Central memory CD8-positive, alpha-beta T cell (primary cell): Measurements from ENCODE around the gene TOM1L1.
A peak's percentile ranks its signal among the peaks of the same experiment; 100 is the strongest.

Experiments
- ATAC-seq: fragments of 150-1000 bp; cut with Tn5 transposase; replicated peaks from 2 replicates; pipeline ENCODE4 v1.10.0; 2022; ENCODE audit warnings: mild to moderate bottlenecking, moderate FRiP score, moderate number of reproducible peaks; ENCODE audit not compliant: poor library complexity, severe bottlenecking; ENCODE audit errors: extremely low read depth
- DNase-seq, 2 donors: peaks; one replicate each; pipeline ENCODE4 v3.0.0; 2021; ENCODE audit warnings: low spot score in 2 of 2
- H3K27ac Mint-ChIP-seq: one replicate; pipeline ENCODE4 v1.8.0; 2022; ENCODE audit warnings: low read depth, mild to moderate bottlenecking, moderate library complexity, mixed read lengths
- H3K27me3 Mint-ChIP-seq: one replicate; pipeline ENCODE4 v1.8.0; 2022; ENCODE audit warnings: mixed read lengths
- H3K36me3 Mint-ChIP-seq: one replicate; pipeline ENCODE4 v1.8.0; 2022; ENCODE audit warnings: mild to moderate bottlenecking, moderate library complexity, mixed read lengths; ENCODE audit not compliant: insufficient read depth
- H3K4me1 Mint-ChIP-seq: one replicate; pipeline ENCODE4 v1.8.0; 2022; ENCODE audit warnings: mixed read lengths
- H3K4me3 Mint-ChIP-seq: one replicate; pipeline ENCODE4 v1.8.0; 2022; ENCODE audit warnings: mild to moderate bottlenecking, moderate library complexity, mixed read lengths
- H3K9me3 Mint-ChIP-seq: one replicate; pipeline ENCODE4 v1.8.0; 2022; ENCODE audit warnings: mixed read lengths

TOM1L1 gene

DNA sequence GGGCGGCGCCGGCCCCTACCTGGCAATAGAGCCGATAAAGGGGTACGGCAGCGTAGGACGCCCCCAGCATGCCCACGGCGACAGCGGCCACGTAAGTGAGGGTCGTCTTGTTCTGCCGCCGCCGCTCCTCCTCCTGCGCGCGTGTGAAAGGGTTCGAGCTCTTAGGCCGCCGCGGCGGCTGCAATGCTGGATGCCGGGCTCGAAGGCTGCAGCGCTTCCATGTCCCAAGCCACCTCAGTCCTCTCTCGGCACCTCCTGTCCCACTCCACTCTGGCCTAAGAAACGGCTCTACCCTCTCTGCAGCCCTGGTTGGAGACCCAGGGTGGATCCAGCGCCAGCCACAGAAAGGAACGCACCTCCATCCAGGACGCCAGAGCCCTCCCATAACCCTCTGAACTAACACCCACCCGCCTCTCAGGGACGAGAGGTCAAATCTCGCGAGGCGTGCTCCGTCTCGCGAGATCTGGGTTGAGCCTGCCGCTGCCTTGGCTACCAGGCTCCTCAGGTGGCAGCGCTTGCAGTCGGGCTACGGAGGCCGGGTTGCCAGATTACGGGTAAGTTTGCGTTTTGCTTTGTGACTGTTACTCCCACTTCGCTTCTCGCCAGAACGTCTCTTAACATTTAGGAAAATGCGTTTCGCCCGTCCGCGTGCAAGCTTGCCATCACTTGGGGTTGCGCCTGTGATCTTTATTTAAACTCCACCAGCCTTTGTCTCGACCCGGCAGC lies 67.8 kb downstream of the TOM1L1 start, which contains the start of the genes COX11 and STXBP4:
COX11 (minus strand) TSS at position 393 of the 726 bp plus-strand sequence; CDS start at position 385, 8 bp downstream.
STXBP4 (plus strand) TSS at position 504 of the 726 bp plus-strand sequence. CDS start 17,455 bp downstream, outside the sequence.
- Mint-ChIP-seq H3K36me3 (peaks cover 17% of the 10 kb centered on the region), H3K9me3 (no peaks in the 10 kb centered on the region), H3K27ac (no peak within 1 kb of the TSS), H3K4me3 (no peak within 1 kb of the TSS), H3K27me3 (no peaks in the 10 kb centered on the region), H3K4me1 (peaks cover 25% of the 10 kb centered on the region)
- ATAC-seq (peak; percentile 92), DNase-seq (peak; percentile 86 to 92)

DNA sequence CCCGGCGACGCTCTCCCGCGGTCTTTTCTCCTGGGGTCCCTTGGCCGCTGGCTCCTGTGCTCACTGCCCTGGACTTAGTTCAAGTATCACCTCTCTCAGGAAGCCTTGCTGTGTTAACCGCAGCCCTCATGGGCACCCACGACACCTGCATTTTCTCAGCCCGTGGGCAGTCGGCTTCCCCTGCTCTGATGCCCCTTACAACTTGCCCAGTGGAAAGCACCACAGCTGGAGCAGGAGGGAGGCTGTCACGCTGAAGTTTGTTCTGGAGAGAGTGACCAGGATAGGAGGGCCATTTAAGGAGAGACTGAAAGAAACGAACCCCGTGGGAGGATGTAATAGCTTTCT lies 68.3 kb downstream of the TOM1L1 start:
- Mint-ChIP-seq H3K36me3 (peaks cover 13% of the 10 kb centered on the region), H3K27ac (no peak overlapping the region), H3K9me3 (no peaks in the 10 kb centered on the region), H3K4me1 (peaks cover 25% of the 10 kb centered on the region), H3K4me3 (no peak overlapping the region), H3K27me3 (no peaks in the 10 kb centered on the region)
- DNase-seq (no peak), ATAC-seq (peak; percentile 16)

DNA sequence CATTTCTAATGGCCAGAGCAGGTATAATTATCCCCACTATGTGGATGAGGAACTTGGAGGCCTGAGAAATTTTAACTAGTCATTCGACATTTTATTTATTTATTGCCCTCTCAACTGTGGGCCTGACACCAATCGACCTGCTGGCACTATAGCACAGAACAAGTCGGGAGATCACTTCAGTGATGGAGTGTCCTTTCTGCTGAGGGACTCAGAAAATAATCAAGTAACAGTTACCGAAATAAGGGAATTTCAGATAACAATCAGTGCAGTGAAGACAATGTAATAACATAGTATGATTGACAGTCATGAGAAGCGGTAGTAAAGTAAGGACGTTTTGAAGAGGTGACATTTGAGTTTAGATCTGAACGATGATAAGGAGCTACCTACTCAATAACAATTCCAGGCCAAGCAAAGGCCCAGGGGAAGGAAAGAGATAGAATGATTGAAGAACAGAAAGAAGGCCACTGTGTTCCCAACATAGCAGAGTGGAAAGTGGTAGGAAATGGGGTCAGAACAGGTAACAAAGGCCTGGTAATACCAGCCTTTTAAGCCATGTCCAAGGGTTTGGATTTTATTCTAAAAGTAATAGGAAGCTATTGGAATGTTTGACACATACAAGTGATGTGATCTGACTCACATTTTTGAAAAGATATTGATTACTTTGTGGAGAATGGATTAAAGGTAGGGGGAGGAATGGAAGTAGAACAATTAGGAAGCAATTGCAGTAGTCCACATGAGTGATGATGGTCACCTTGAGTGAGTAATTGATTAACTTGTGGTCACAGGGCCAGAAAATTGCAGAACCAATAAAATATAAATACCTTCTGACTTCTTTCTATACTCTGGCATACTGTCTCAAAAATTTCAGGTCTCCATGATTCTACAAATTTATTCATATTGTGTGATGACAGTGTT lies 69.3 kb downstream of the TOM1L1 start:
- no peak overlapping the region for H3K27ac Mint-ChIP-seq

DNA sequence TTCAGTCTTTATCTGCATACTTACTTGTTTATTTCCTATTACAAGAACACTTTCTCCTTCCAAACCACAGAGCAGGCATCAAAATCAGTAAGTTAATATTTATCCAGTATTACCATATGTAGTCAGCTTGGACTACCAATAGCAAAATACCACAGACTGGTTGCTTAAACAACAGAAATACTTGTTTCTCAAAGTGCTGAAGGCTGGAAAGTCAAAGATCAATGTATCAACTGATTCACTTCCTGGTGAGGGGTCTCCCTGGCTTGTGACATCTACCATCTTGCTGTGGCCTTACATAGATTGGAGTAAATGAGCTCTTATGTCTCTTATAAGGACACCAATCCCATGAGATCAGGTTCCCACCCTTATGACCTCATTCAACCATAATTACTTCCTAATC lies 70.5 kb downstream of the TOM1L1 start:
- no peak overlapping the region for H3K27ac Mint-ChIP-seq
- no peak overlapping the region for H3K4me3 Mint-ChIP-seq
- ATAC-seq = no peak

More for the DNA sequence above, 69.3 kb downstream of the TOM1L1 start:
- ATAC-seq (no peak), DNase-seq (no peak)
- peaks cover 10% of the 10 kb centered on the region for H3K36me3 Mint-ChIP-seq
- H3K4me1 Mint-ChIP-seq = peaks cover 25% of the 10 kb centered on the region
- H3K27me3 Mint-ChIP-seq = no peaks in the 10 kb centered on the region
- no peaks in the 10 kb centered on the region for H3K9me3 Mint-ChIP-seq
- H3K4me3 Mint-ChIP-seq = no peak overlapping the region

DNA sequence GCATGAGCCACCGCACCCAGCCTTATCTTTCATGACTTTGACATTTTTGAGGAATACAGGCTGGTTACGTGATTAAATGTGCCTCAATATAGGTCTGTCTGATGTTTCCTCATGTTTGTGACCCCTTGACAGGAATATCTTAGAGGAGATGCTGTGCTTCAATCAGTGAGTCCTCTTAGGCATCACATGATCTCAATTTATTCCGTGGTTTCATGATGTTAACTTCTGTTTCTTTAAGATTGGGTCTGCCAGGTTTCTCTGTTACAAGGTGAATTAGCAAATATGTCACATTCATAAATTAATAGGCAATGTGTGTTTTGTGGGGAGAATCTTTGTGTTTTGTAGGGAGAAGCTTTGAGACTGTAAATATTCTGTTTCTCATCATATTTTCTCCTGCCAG lies 71.2 kb downstream of the TOM1L1 start:
- DNase-seq (no peak), ATAC-seq (no peak)
- Mint-ChIP-seq H3K9me3 (no peaks in the 10 kb centered on the region), H3K27ac (no peak overlapping the region), H3K4me1 (peaks cover 15% of the 10 kb centered on the region), H3K27me3 (no peaks in the 10 kb centered on the region), H3K4me3 (no peak overlapping the region), H3K36me3 (peaks cover 6% of the 10 kb centered on the region)

More for the DNA sequence above, 70.5 kb downstream of the TOM1L1 start:
- H3K27me3 Mint-ChIP-seq = no peaks in the 10 kb centered on the region
- peaks cover 22% of the 10 kb centered on the region for H3K4me1 Mint-ChIP-seq
- peaks cover 7% of the 10 kb centered on the region for H3K36me3 Mint-ChIP-seq
- no peaks in the 10 kb centered on the region for H3K9me3 Mint-ChIP-seq
- no peak for DNase-seq

DNA sequence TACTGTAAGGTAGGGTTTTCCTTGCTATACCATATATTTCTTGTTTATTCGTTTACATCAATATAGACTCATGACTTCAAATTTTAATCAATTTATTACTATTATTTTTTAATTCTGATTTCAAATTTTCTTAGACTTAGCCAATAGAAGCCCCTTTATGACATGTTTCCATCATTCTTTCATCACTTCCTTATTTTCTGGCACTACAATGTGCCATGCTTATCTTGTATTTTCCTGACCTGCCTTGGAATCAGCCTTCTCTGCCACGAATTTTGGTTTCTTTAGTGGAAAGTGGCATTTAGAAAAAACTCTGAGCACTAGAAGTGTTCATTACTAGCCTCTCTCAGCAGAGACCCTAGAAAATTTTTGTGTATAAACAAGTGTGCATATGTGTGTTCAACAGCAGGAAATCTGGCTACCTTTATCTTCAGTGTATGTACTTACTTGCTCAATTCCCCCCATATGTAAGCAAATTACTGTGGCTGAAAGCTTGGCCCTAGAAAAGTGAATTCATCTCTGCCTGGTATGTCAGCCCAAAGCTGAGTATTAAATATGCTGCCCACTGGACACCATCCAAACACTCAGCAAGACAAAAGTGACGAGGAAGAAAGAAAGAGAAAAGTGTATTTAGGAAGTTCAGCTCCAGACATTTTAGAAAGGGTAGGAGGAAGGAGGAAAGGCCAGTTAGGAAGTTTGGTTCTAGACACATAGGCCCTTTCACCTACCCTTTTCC lies 71.9 kb downstream of the TOM1L1 start:
- H3K27me3 Mint-ChIP-seq = no peaks in the 10 kb centered on the region

DNA sequence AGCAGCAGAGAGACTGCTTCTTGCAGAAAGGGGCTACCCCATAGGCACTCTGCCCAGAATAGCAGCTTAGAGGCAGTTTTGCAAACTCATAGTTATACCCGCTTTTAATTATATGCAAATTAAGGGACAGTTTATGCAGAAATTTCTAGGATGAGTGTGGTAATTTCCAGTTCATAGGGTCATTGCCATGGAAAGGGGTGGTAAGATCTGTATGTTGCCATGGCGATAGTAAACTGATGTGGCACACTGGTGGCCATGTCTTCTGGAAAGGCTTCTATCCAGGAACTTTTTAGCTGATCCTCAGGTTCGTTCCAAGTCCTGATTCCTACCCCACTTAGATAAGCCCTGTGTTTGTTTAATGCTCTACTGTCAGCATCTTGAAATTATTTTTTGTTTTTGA lies 74.1 kb downstream of the TOM1L1 start:
- no peak for DNase-seq
- no peak overlapping the region for H3K27ac Mint-ChIP-seq
- H3K4me3 Mint-ChIP-seq = no peak overlapping the region
- H3K9me3 Mint-ChIP-seq = no peaks in the 10 kb centered on the region
- H3K4me1 Mint-ChIP-seq = peaks cover 6% of the 10 kb centered on the region
- no peaks in the 10 kb centered on the region for H3K27me3 Mint-ChIP-seq
- ATAC-seq = no peak
- H3K36me3 Mint-ChIP-seq = no peaks in the 10 kb centered on the region

More for the DNA sequence above, 71.9 kb downstream of the TOM1L1 start:
- H3K4me1 Mint-ChIP-seq = peaks cover 8% of the 10 kb centered on the region
- peaks cover 5% of the 10 kb centered on the region for H3K36me3 Mint-ChIP-seq
- H3K4me3 Mint-ChIP-seq = no peak overlapping the region
- DNase-seq = no peak
- no peak for ATAC-seq
- no peak overlapping the region for H3K27ac Mint-ChIP-seq
- H3K9me3 Mint-ChIP-seq = no peaks in the 10 kb centered on the region

DNA sequence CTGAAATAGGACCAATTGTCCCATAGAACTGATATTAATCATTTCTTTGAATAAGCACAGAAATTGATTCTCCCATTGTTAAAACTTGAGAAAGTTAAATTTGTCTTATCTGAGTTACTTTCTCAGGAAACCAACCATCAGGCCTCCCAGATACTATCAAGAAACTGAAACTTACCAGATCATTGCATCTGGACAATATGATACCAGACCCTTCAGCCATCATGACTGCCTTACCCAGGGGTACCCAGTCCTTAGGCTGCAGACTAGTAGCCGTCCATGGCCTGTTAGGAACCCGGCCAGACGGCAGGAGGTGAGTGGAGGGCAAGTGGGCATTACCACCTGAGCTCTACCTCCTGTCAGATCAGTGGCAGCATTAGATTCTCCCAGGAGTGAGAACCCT lies 75.7 kb downstream of the TOM1L1 start:
- Mint-ChIP-seq H3K4me3 (no peak overlapping the region), H3K4me1 (peaks cover 6% of the 10 kb centered on the region), H3K27me3 (no peaks in the 10 kb centered on the region), H3K36me3 (no peaks in the 10 kb centered on the region), H3K27ac (no peak overlapping the region), H3K9me3 (no peaks in the 10 kb centered on the region)
- DNase-seq = no peak
- ATAC-seq = no peak

DNA sequence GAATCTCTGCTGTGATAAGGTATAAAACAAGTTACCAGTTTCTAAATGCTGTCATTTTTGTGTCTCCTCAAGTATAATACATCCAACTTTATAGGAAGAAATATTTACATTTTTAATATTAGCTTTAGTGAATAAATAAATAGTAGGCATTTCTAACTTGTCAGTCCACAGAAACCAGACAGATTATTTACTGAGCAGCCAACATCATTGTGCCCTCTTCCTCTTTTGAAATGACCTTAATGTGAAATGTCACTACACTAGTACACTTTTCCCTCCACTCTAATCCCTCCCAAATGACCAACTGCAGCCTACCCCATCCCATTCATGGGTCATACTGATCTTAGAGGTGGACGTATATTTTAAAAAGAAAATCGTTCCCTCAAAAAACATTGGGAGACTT lies 77.1 kb downstream of the TOM1L1 start:
- peaks cover 3% of the 10 kb centered on the region for H3K4me1 Mint-ChIP-seq
- no peaks in the 10 kb centered on the region for H3K36me3 Mint-ChIP-seq
- H3K27ac Mint-ChIP-seq = no peak overlapping the region
- no peaks in the 10 kb centered on the region for H3K27me3 Mint-ChIP-seq
- no peaks in the 10 kb centered on the region for H3K9me3 Mint-ChIP-seq
- ATAC-seq = no peak
- DNase-seq = no peak
- H3K4me3 Mint-ChIP-seq = no peak overlapping the region

DNA sequence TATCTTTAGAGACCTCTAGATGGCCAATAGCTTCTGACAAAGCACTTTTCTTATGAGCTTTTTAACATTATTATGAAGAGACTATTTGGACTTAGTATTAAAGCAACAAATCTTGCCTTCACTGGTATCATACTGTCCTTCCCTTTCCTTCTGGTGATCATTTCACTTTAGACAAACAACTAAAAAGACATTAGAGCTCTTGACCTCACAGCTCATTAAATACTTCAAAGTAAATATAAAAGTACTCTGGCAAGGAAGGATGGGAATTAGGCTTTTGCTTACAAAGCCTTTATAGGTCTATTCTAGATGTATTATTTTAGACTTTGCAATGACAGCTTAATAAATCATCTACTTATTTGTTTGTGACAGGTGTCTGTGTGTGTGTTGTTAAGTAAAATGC lies 79.0 kb downstream of the TOM1L1 start:
- H3K4me3 Mint-ChIP-seq = no peak overlapping the region
- no peaks in the 10 kb centered on the region for H3K36me3 Mint-ChIP-seq
- no peak overlapping the region for H3K27ac Mint-ChIP-seq
- H3K27me3 Mint-ChIP-seq = no peaks in the 10 kb centered on the region
- H3K9me3 Mint-ChIP-seq = no peaks in the 10 kb centered on the region
- no peaks in the 10 kb centered on the region for H3K4me1 Mint-ChIP-seq
- ATAC-seq (no peak), DNase-seq (no peak)

DNA sequence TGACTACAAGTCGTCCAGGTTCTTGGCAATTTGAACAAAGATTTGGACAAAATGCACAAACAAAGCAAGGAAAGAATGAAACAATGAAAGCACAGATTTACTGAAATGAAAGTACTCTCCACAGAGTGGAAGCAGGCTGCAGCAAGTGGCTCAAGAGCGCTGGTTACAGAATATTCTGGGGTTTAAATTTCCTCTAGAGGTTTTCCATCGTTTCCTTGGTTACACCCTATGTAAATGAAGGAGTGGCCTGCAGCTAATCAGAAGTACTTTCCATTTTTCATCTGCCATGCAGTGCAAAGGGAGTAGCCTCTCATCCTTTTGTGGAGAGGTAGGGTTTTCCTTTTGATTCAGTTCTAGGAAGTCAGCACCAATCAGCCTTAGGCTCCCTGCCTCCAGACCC lies 79.7 kb downstream of the TOM1L1 start:
- no peak overlapping the region for H3K4me3 Mint-ChIP-seq
- H3K27me3 Mint-ChIP-seq = no peaks in the 10 kb centered on the region
- no peaks in the 10 kb centered on the region for H3K36me3 Mint-ChIP-seq
- ATAC-seq (no peak), DNase-seq (no peak)
- no peaks in the 10 kb centered on the region for H3K4me1 Mint-ChIP-seq
- no peaks in the 10 kb centered on the region for H3K9me3 Mint-ChIP-seq
- no peak overlapping the region for H3K27ac Mint-ChIP-seq

DNA sequence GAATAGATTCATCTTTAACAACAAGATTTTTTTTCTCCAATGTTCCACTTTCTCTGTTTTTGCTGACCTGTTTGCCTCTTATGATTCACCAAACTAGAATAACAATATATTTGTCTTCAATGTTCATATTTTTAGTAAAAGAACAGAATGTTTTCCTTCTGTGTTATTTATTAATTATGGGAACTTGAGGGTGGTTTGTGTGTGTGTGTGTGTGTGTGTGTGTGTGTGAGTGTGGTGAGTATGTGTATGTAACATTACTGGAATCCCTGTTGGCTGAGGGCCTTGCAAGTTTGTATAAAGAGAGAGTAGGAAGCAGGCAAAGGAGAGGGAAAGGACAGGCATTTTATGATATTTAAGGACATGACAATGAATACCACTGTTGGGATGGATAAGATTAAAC lies 81.7 kb downstream of the TOM1L1 start:
- H3K27me3 Mint-ChIP-seq = no peaks in the 10 kb centered on the region
- ATAC-seq (no peak), DNase-seq (no peak)
- no peak overlapping the region for H3K4me3 Mint-ChIP-seq
- H3K9me3 Mint-ChIP-seq = no peaks in the 10 kb centered on the region
- H3K4me1 Mint-ChIP-seq = no peaks in the 10 kb centered on the region
- H3K27ac Mint-ChIP-seq = no peak overlapping the region
- H3K36me3 Mint-ChIP-seq = no peaks in the 10 kb centered on the region
